C4-2B (cell line): ENCODE results near the gene RPL29.

Experiments
- CTCF ChIP-seq: fragments of 450-650 bp; conservative IDR thresholded peaks from 2 replicates; pipeline ENCODE4 v1.5.1; 2017; ENCODE audit warnings: mild to moderate bottlenecking
- ZFX ChIP-seq: fragments of 450-650 bp; IDR thresholded peaks from 2 replicates; pipeline ENCODE4 v1.6.1; 2017

GRCh38 chr3:51974277-51974962, 21.3 kb downstream of the RPL29 start:
- TF ChIP-seq CTCF (peak; percentile 59), ZFX (peak; percentile 55)
